ENCODE data around the gene TCF25.
A peak's percentile ranks its signal among the peaks of the same experiment; 100 is the strongest.
"Not testable (repeated sequence)": the region's sequence is repeated elsewhere in the genome, so short reads cannot be mapped to it uniquely, and the experiment has no call there.

The TCF25 gene

GRCh38 chr16:89873109-89873971 lies at the start of gene TCF25:
Gene TCF25, plus strand, starts transcription at chr16:89873592. Its CDS starts 76 bp downstream, at chr16:89873668.
- in situ Hi-C loops (cut with MboI; ENCODE audit: low pct_unique_long_range_greater_than_20kb, low sequenced_read_pairs), result no loop called here
- peak; percentile 88 for DNase-seq

GRCh38 chr16:89823824-89824148 lies 49.6 kb upstream of the TCF25 start:
- in situ Hi-C loops (cut with MboI; ENCODE audit: low pct_unique_long_range_greater_than_20kb, low sequenced_read_pairs); DNase-seq: not testable (repeated sequence)

- in situ Hi-C loops (cut with MboI; ENCODE audit: low pct_unique_long_range_greater_than_20kb, low sequenced_read_pairs), result no loop called here
Measured at GRCh38 chr16:89826531-89827382, 46.6 kb upstream of the TCF25 start.

GRCh38 chr16:89827383-89828198 lies 45.8 kb upstream of the TCF25 start:
- in situ Hi-C loops (cut with MboI; ENCODE audit: low pct_unique_long_range_greater_than_20kb, low sequenced_read_pairs), result no loop called here
- DNase-seq, result peak; percentile 46

More at GRCh38 chr16:89826531-89827382, 46.6 kb upstream of the TCF25 start:
- DNase-seq, result no peak

- DNase-seq, result peak; percentile 55
- in situ Hi-C loops (cut with MboI; ENCODE audit: low pct_unique_long_range_greater_than_20kb, low sequenced_read_pairs), result no loop called here
Measured at GRCh38 chr16:89828199-89828869, 45.1 kb upstream of the TCF25 start, which contains the start of gene SPIRE2. Gene SPIRE2, plus strand, starts transcription at chr16:89828475. Its CDS starts 76 bp downstream, at chr16:89828551.

GRCh38 chr16:89828870-89829629 lies 44.3 kb upstream of the TCF25 start:
- in situ Hi-C loops (cut with MboI; ENCODE audit: low pct_unique_long_range_greater_than_20kb, low sequenced_read_pairs), result no loop called here

GRCh38 chr16:89829630-89830437 lies 43.6 kb upstream of the TCF25 start:
- no peak for DNase-seq
- in situ Hi-C loops (cut with MboI; ENCODE audit: low pct_unique_long_range_greater_than_20kb, low sequenced_read_pairs), result no loop called here

More at GRCh38 chr16:89828870-89829629, 44.3 kb upstream of the TCF25 start:
- DNase-seq, result no peak

- in situ Hi-C loops (cut with MboI; ENCODE audit: low pct_unique_long_range_greater_than_20kb, low sequenced_read_pairs), result no loop called here
- DNase-seq, result no peak
Measured at GRCh38 chr16:89831810-89832328, 41.5 kb upstream of the TCF25 start.

GRCh38 chr16:89833664-89834363 lies 39.6 kb upstream of the TCF25 start:
- DNase-seq; in situ Hi-C loops (cut with MboI; ENCODE audit: low pct_unique_long_range_greater_than_20kb, low sequenced_read_pairs): not testable (repeated sequence)

GRCh38 chr16:89834813-89835363 lies 38.5 kb upstream of the TCF25 start:
- DNase-seq; in situ Hi-C loops (cut with MboI; ENCODE audit: low pct_unique_long_range_greater_than_20kb, low sequenced_read_pairs): not testable (repeated sequence)

GRCh38 chr16:89836484-89836883 lies 36.9 kb upstream of the TCF25 start:
- in situ Hi-C loops (cut with MboI; ENCODE audit: low pct_unique_long_range_greater_than_20kb, low sequenced_read_pairs); DNase-seq: not testable (repeated sequence)

GRCh38 chr16:89837014-89837546 lies 36.3 kb upstream of the TCF25 start:
- no peak for DNase-seq
- in situ Hi-C loops (cut with MboI; ENCODE audit: low pct_unique_long_range_greater_than_20kb, low sequenced_read_pairs), result no loop called here

GRCh38 chr16:89841275-89841674 lies 32.1 kb upstream of the TCF25 start:
- in situ Hi-C loops (cut with MboI; ENCODE audit: low pct_unique_long_range_greater_than_20kb, low sequenced_read_pairs), result no loop called here

GRCh38 chr16:89842471-89843408 lies 30.7 kb upstream of the TCF25 start:
- in situ Hi-C loops (cut with MboI; ENCODE audit: low pct_unique_long_range_greater_than_20kb, low sequenced_read_pairs), result no loop called here
- no peak for DNase-seq

More at GRCh38 chr16:89841275-89841674, 32.1 kb upstream of the TCF25 start:
- DNase-seq, result no peak
